HepG2 (cell line): ENCODE measurements around the gene GFER. TPM values are rescaled to one million over a fixed set of nuclear protein-coding genes. Genes with fewer than 3 reads are reported as not detected.
A peak's percentile ranks its signal among the peaks of the same experiment; 100 is the strongest.

Experiments used
- CBX1 ChIP-seq: IDR thresholded peaks from one replicate; pipeline ENCODE4 v1.6.1; 2016; ENCODE audit warnings: antibody characterized with exemption, low read depth
- HOMEZ ChIP-seq: IDR thresholded peaks from 2 replicates; pipeline ENCODE4 v1.6.1; 2016; ENCODE audit warnings: low read depth
- HOXD1 ChIP-seq: sonication (generic); formaldehyde crosslinking; IDR thresholded peaks from 2 replicates; pipeline ENCODE4 v1.5.0; 2020; ENCODE audit warnings: missing genetic modification reagents
- KIAA2018 ChIP-seq: sonication (generic); formaldehyde crosslinking; IDR thresholded peaks from 2 replicates; pipeline ENCODE4 v1.5.0; 2020; ENCODE audit warnings: mild to moderate bottlenecking, missing genetic modification reagents, borderline replicate concordance
- SP2 ChIP-seq: sonication (generic); formaldehyde crosslinking; IDR thresholded peaks from 2 replicates; pipeline ENCODE4 v1.5.1; 2020; ENCODE audit warnings: mild to moderate bottlenecking, missing genetic modification reagents
- ZBTB1 ChIP-seq: sonication (generic); formaldehyde crosslinking; IDR thresholded peaks from 2 replicates; pipeline ENCODE4 v1.4.0; 2020; ENCODE audit warnings: missing genetic modification reagents, borderline replicate concordance
- ZSCAN9 ChIP-seq: IDR thresholded peaks from 2 replicates; pipeline ENCODE4 v1.6.1; 2016; ENCODE audit warnings: borderline replicate concordance
- polyA plus RNA-seq, 8 experiments: library from polyadenylated mRNA; depleted of rRNA in 3 of 8; stranded (reverse) in 7 of 8; unstranded in 1 of 8; fragments of >200 nt; fragmentation: Illumina TruSeq in 4 of 8; extraction: Trizol in 4 of 8; gene quantifications; 2 replicates each; pipeline versions ENCODE4 v1.2.1 to v1.2.3, GENCODE V29; 2011 to 2016; ENCODE audit warnings: low read depth in 4 of 8, missing spikeins in 1 of 8, mixed read lengths in 1 of 8; ENCODE audit not compliant: insufficient read depth in 1 of 8
- total RNA-seq, 5 experiments: library from RNA; depleted of rRNA; stranded (reverse); fragments of >200 nt; fragmentation: Illumina TruSeq; extraction: Trizol; gene quantifications; 2 replicates each; pipeline ENCODE4 v1.2.3, GENCODE V29; 2016; ENCODE audit warnings: low read depth in 1 of 5
- TF ChIP-seq, protein P1 (sequence below): sonication (generic); formaldehyde crosslinking; IDR thresholded peaks from 2 replicates; pipeline ENCODE4 v1.8.1; 2023; ENCODE audit warnings: mild to moderate bottlenecking, moderate library complexity, missing genetic modification reagents
- TF ChIP-seq, protein P2 (sequence below): sonication (generic); formaldehyde crosslinking; IDR thresholded peaks from 2 replicates; pipeline ENCODE4 v1.4.0; 2020; ENCODE audit warnings: mild to moderate bottlenecking, missing genetic modification reagents
- TF ChIP-seq, protein P3 (sequence below): sonication (generic); formaldehyde crosslinking; IDR thresholded peaks from 2 replicates; pipeline ENCODE4 v1.4.0; 2020; ENCODE audit warnings: missing genetic modification reagents
- TF ChIP-seq, protein P4 (sequence below): sonication (generic); formaldehyde crosslinking; IDR thresholded peaks from 2 replicates; pipeline ENCODE4 v1.9.0; 2022; ENCODE audit warnings: missing genetic modification reagents, mild to moderate bottlenecking, borderline replicate concordance

Gene GFER
- total and polyA plus RNA-seq, 2 of the 13 experiments (the other 11 are each of a cell fraction or from before 2014, with no cell fraction given), result 28.6 to 71.7 TPM

DNA sequence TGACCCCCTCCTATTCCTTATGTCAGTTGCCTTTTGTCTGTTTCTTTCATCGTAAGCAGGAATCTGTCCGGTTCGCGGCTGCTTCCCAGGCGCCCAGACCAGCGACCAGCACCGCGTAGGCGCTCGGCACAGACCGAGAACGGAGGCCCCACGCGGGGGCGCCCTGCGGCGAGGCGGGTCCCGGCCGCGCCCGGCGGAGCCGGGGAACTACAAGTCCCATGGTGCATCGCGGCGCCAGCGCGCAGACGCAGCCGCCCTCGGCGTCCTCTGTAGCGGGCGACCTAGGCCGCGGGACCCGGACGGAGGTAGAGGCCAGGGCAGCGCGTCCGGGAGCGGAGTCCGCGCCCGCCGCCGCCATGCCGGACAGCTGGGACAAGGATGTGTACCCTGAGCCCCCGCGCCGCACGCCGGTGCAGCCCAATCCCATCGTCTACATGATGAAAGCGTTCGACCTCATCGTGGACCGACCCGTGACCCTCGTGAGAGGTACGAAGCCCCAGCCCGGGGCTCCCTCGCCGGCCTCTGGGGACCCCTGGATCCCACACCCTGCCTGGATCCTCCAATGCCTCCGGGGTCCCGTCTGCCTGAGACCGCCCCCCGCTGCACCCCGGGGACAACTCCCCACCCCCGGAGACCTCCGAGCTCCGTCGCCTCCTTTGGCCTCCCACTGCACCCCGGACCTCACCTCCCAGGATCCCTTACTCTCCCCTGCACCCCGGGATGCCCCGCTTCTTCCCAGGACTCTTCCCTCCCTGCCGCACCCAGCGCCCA is 24.5 kb upstream of the GFER start, which contains the start of gene NDUFB10 (continued):
- TF ChIP-seq, protein P1, sequence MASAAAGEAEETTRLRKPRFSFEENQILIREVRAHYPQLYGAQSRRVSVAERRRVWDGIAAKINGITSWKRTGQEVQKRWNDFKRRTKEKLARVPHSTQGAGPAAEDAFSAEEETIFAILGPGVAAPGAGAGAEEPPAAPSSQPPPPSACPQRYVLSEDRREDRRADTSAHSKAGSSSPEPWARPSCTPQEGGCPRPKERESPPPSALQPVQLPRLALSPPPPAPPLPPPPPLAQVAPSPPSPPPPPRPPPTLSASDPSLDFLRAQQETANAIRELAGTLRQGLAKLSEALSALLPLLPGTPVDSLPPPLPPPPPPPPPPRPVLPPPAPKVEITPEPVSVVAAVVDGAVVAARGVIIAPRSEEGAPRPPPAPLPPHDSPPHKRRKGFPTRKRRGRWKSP, result 0 out of 2 replicates have a peak, but pooled peaks have one; percentile 39
- TF ChIP-seq ZBTB1 (CRISPR knock-in tag) (no peak), ZSCAN9 (CRISPR knock-in tag) (no peak), HOXD1 (CRISPR knock-in tag) (peak; percentile 74), SP2 (CRISPR knock-in tag) (peak; percentile 51; the same call in 1 of the 2 replicates), HOMEZ (CRISPR knock-in tag) (peak; percentile 19; the same call in 1 of the 2 replicates), CBX1 (peak; percentile 25), KIAA2018 (CRISPR knock-in tag) (no peak)
- TF ChIP-seq, protein P2, sequence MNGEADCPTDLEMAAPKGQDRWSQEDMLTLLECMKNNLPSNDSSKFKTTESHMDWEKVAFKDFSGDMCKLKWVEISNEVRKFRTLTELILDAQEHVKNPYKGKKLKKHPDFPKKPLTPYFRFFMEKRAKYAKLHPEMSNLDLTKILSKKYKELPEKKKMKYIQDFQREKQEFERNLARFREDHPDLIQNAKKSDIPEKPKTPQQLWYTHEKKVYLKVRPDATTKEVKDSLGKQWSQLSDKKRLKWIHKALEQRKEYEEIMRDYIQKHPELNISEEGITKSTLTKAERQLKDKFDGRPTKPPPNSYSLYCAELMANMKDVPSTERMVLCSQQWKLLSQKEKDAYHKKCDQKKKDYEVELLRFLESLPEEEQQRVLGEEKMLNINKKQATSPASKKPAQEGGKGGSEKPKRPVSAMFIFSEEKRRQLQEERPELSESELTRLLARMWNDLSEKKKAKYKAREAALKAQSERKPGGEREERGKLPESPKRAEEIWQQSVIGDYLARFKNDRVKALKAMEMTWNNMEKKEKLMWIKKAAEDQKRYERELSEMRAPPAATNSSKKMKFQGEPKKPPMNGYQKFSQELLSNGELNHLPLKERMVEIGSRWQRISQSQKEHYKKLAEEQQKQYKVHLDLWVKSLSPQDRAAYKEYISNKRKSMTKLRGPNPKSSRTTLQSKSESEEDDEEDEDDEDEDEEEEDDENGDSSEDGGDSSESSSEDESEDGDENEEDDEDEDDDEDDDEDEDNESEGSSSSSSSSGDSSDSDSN (CRISPR knock-in tag), result peak; percentile 92
- TF ChIP-seq, protein P3, sequence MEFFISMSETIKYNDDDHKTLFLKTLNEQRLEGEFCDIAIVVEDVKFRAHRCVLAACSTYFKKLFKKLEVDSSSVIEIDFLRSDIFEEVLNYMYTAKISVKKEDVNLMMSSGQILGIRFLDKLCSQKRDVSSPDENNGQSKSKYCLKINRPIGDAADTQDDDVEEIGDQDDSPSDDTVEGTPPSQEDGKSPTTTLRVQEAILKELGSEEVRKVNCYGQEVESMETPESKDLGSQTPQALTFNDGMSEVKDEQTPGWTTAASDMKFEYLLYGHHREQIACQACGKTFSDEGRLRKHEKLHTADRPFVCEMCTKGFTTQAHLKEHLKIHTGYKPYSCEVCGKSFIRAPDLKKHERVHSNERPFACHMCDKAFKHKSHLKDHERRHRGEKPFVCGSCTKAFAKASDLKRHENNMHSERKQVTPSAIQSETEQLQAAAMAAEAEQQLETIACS (CRISPR knock-in tag), result peak; percentile 62; the same call in 1 of the 2 replicates
- TF ChIP-seq, protein P4, sequence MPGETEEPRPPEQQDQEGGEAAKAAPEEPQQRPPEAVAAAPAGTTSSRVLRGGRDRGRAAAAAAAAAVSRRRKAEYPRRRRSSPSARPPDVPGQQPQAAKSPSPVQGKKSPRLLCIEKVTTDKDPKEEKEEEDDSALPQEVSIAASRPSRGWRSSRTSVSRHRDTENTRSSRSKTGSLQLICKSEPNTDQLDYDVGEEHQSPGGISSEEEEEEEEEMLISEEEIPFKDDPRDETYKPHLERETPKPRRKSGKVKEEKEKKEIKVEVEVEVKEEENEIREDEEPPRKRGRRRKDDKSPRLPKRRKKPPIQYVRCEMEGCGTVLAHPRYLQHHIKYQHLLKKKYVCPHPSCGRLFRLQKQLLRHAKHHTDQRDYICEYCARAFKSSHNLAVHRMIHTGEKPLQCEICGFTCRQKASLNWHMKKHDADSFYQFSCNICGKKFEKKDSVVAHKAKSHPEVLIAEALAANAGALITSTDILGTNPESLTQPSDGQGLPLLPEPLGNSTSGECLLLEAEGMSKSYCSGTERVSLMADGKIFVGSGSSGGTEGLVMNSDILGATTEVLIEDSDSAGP, result peak; percentile 89
